Panc1 (cell line): ENCODE measurements around the gene EIF4E2. TPM values are rescaled to one million over a fixed set of nuclear protein-coding genes. Genes with fewer than 3 reads are reported as not detected.

ENCODE experiments used
- ATAC-seq: fragments of 200-7000 bp; cut with Tn5 transposase; 2 replicates; pipeline ENCODE4 v1.9.1; 2020; ENCODE audit warnings: mild to moderate bottlenecking, moderate library complexity
- BruUV-seq: library from RNA; stranded (reverse); fragments of 400-500 nt; replicated peaks from 2 replicates; lab custom pipeline; 2021; lab: Mats Ljungman, UMichigan
- CTCF ChIA-PET: fragments of 300-600 bp; sonication (Branson Sonifier 250); formaldehyde crosslinking; loops from one replicate; lab custom pipeline; 2022; ENCODE audit warnings: antibody characterized with exemption; lab: Charles Lee
- POLR2A ChIA-PET: fragments of 300-600 bp; sonication (Branson Sonifier 250); formaldehyde crosslinking; loops from one replicate; lab custom pipeline; 2022; ENCODE audit warnings: antibody characterized with exemption; lab: Charles Lee
- DNase-seq: peaks from one replicate; pipeline ENCODE4 v3.0.0-alpha.2; 2010; ENCODE audit warnings: low read depth, low spot score
- H3K27ac ChIP-seq: 2 replicates; pipeline ENCODE4 v1.5.1; 2011; ENCODE audit warnings: mild to moderate bottlenecking, low read length, inconsistent platforms
- H3K27me3 ChIP-seq: fragments of 200-500 bp; sonication (Bioruptor generic); 2 replicates; pipeline ENCODE4 v1.6.0; 2014; ENCODE audit warnings: low read length, inconsistent platforms; ENCODE audit not compliant: control insufficient read depth, insufficient read depth
- H3K36me3 ChIP-seq: fragments of 200-500 bp; sonication (Bioruptor generic); 2 replicates; pipeline ENCODE4 v1.5.1; 2014; ENCODE audit warnings: inconsistent platforms, mild to moderate bottlenecking, low read length, moderate library complexity; ENCODE audit not compliant: control insufficient read depth, insufficient read depth
- H3K4me1 ChIP-seq: 2 replicates; pipeline ENCODE4 v1.5.1; 2011; ENCODE audit warnings: inconsistent platforms, mild to moderate bottlenecking, low read length, moderate library complexity; ENCODE audit not compliant: control insufficient read depth, insufficient read depth
- H3K4me3 ChIP-seq, 2 experiments: 2 replicates each; pipeline ENCODE4 v1.5.1; 2011 to 2012; ENCODE audit warnings: low read depth in 2 of 2, low read length in 2 of 2, mild to moderate bottlenecking in 2 of 2, inconsistent platforms in 1 of 2, moderate library complexity in 1 of 2
- H3K9me3 ChIP-seq: fragments of 200-500 bp; sonication (Bioruptor generic); 2 replicates; pipeline ENCODE4 v1.5.1; 2014; ENCODE audit warnings: low read depth, mild to moderate bottlenecking, inconsistent platforms, low read length, moderate library complexity; ENCODE audit not compliant: control insufficient read depth, insufficient read depth
- CTCF ChIP-seq: fragments of 450-650 bp; IDR thresholded peaks from 2 replicates; pipeline ENCODE4 v1.5.1; 2017; ENCODE audit warnings: mild to moderate bottlenecking
- POLR2AphosphoS5 ChIP-seq: IDR thresholded peaks from 2 replicates; pipeline ENCODE4 v1.6.1; 2012; ENCODE audit warnings: mild to moderate bottlenecking, low read depth, low read length, moderate library complexity
- SIN3A ChIP-seq: IDR thresholded peaks from 2 replicates; pipeline ENCODE4 v1.6.1; 2012; ENCODE audit warnings: low read depth, mild to moderate bottlenecking, low read length, moderate library complexity, borderline replicate concordance; ENCODE audit not compliant: insufficient read depth
- TCF7L2 ChIP-seq: IDR thresholded peaks from 2 replicates; pipeline ENCODE4 v1.6.1; 2011; ENCODE audit warnings: mild to moderate bottlenecking, low read depth, low read length, inconsistent platforms
- in situ Hi-C: cut with HindIII; loops from 2 replicates; pipeline ENCODE4 v1.10.0; 2016; ENCODE audit warnings: low sequenced_read_pairs, low pct_unique_long_range_greater_than_20kb
- intact Hi-C: fragments of 100-400 bp; cut with micrococcal nuclease; formaldehyde crosslinking; loops from one replicate; pipeline ENCODE4 v1.10.0; 2022; ENCODE audit not compliant: unreplicated experiment
- total RNA-seq: library from RNA; stranded (reverse); gene quantifications from one replicate; pipeline ENCODE4 v1.2.1, GENCODE V29; 2021; ENCODE audit not compliant: unreplicated experiment
- TF ChIP-seq, protein P1 (sequence below), 2 experiments: IDR thresholded peaks; 2 replicates each; pipeline ENCODE4 v1.6.1; 2011 to 2012; ENCODE audit warnings: low read depth in 2 of 2, control low read depth in 1 of 2, low read length in 1 of 2, mild to moderate bottlenecking in 1 of 2, moderate library complexity in 1 of 2; ENCODE audit not compliant: insufficient read depth in 1 of 2

EIF4E2 gene
- total RNA-seq, 1 experiment from 2014 or later = 84.0 TPM

- CTCF ChIA-PET = no interaction called here
- TF ChIP-seq TCF7L2 = no peak
- no peak for TF ChIP-seq CTCF
- TF ChIP-seq, protein P1, sequence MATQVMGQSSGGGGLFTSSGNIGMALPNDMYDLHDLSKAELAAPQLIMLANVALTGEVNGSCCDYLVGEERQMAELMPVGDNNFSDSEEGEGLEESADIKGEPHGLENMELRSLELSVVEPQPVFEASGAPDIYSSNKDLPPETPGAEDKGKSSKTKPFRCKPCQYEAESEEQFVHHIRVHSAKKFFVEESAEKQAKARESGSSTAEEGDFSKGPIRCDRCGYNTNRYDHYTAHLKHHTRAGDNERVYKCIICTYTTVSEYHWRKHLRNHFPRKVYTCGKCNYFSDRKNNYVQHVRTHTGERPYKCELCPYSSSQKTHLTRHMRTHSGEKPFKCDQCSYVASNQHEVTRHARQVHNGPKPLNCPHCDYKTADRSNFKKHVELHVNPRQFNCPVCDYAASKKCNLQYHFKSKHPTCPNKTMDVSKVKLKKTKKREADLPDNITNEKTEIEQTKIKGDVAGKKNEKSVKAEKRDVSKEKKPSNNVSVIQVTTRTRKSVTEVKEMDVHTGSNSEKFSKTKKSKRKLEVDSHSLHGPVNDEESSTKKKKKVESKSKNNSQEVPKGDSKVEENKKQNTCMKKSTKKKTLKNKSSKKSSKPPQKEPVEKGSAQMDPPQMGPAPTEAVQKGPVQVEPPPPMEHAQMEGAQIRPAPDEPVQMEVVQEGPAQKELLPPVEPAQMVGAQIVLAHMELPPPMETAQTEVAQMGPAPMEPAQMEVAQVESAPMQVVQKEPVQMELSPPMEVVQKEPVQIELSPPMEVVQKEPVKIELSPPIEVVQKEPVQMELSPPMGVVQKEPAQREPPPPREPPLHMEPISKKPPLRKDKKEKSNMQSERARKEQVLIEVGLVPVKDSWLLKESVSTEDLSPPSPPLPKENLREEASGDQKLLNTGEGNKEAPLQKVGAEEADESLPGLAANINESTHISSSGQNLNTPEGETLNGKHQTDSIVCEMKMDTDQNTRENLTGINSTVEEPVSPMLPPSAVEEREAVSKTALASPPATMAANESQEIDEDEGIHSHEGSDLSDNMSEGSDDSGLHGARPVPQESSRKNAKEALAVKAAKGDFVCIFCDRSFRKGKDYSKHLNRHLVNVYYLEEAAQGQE (IDR thresholded peaks at IDR 0.05; ENCODE audit: insufficient read depth in 1 of 2, low read depth in 2 of 2, low read length in 1 of 2) = no peak
- TF ChIP-seq SIN3A = no peak
- TF ChIP-seq POLR2AphosphoS5 = no peak
- H3K9me3 ChIP-seq = no peaks in the 10 kb centered on the region
- intact Hi-C loops = no loop called here
- peaks cover 3% of the 10 kb centered on the region; the same call in 1 of the 2 replicates for H3K36me3 ChIP-seq
- no peak for DNase-seq
- no TSS peak for BruUV-seq
- POLR2A ChIA-PET = no interaction called here
- in situ Hi-C loops = no loop called here
- H3K27me3 ChIP-seq = no peaks in the 10 kb centered on the region
- no peak for ATAC-seq
- H3K4me1 ChIP-seq = no peaks in the 10 kb centered on the region
- H3K4me3 ChIP-seq = no peak overlapping the region
- H3K27ac ChIP-seq = no peak overlapping the region
Observed at GRCh38 chr2:232576995-232577394, 26.5 kb downstream of the EIF4E2 start.

DNA sequence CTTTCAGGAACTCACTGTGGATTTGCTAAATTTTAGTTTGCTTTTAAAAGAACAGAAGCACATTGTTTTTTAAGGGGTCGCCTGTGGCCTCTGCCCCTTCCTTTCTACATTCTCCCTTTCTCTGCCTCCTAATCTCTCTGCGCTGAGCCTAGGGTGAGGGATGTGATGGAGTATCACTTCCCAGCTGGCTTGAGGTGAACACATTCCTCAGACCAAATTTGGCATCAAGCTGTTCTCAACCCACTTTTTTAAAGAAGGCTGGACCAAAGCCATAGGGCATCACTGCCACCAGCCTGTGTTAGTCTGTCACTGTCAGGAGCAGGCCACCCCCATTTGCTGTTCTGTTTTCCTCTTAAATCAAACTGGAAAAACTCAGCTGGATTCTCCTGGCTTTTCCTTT is 27.4 kb downstream of the EIF4E2 start:
- Histone ChIP-seq H3K9me3 (no peaks in the 10 kb centered on the region), H3K4me3 (no peak overlapping the region), H3K4me1 (no peaks in the 10 kb centered on the region), H3K36me3 (peaks cover 4% of the 10 kb centered on the region), H3K27ac (no peak overlapping the region), H3K27me3 (no peaks in the 10 kb centered on the region)
- no TSS peak for BruUV-seq
- intact Hi-C loops = no loop called here
- TF ChIP-seq TCF7L2 (no peak), SIN3A (no peak), CTCF (no peak), POLR2AphosphoS5 (no peak)
- TF ChIP-seq, protein P1 (IDR thresholded peaks at IDR 0.05; ENCODE audit: insufficient read depth in 1 of 2, low read depth in 2 of 2, low read length in 1 of 2) = no peak
- DNase-seq (no peak), ATAC-seq (no peak)
- ChIA-PET POLR2A (no interaction called here), CTCF (no interaction called here)
- in situ Hi-C loops = no loop called here
